ENCODE results near the gene SCN1A. TPM values are rescaled to one million over a fixed set of nuclear protein-coding genes. Genes with fewer than 3 reads are reported as not detected.
"Not testable (repeated sequence)": the region's sequence is repeated elsewhere in the genome, so short reads cannot be mapped to it uniquely, and the experiment has no call there.

Gene SCN1A
- total RNA-seq, 1 experiment from 2014 or later: 0.03 TPM

- in situ Hi-C loops (cut with HindIII; ENCODE audit: low pct_unique_long_range_greater_than_20kb, low sequenced_read_pairs): no loop called here
- no peak for DNase-seq (ENCODE audit: low read depth)
Measured at GRCh38 chr2:166041613-166042012, 86.2 kb downstream of the SCN1A start.

GRCh38 chr2:166032361-166032760 is 95.5 kb downstream of the SCN1A start:
- in situ Hi-C loops (cut with HindIII; ENCODE audit: low pct_unique_long_range_greater_than_20kb, low sequenced_read_pairs): no loop called here
- DNase-seq (ENCODE audit: low read depth): no peak

GRCh38 chr2:166031054-166031453 is 96.8 kb downstream of the SCN1A start:
- DNase-seq (ENCODE audit: low read depth): no peak
- in situ Hi-C loops (cut with HindIII; ENCODE audit: low pct_unique_long_range_greater_than_20kb, low sequenced_read_pairs): no loop called here

GRCh38 chr2:166025313-166025712 is 102.5 kb downstream of the SCN1A start:
- DNase-seq (ENCODE audit: low read depth): no peak
- in situ Hi-C loops (cut with HindIII; ENCODE audit: low pct_unique_long_range_greater_than_20kb, low sequenced_read_pairs): no loop called here

- in situ Hi-C loops (cut with HindIII; ENCODE audit: low pct_unique_long_range_greater_than_20kb, low sequenced_read_pairs): no loop called here
- no peak for DNase-seq (ENCODE audit: low read depth)
Measured at GRCh38 chr2:166017208-166017607, 110.6 kb downstream of the SCN1A start.

- no peak for DNase-seq (ENCODE audit: low read depth)
- in situ Hi-C loops (cut with HindIII; ENCODE audit: low pct_unique_long_range_greater_than_20kb, low sequenced_read_pairs): no loop called here
Measured at GRCh38 chr2:166013878-166014277, 113.9 kb downstream of the SCN1A start.

- in situ Hi-C loops (cut with HindIII; ENCODE audit: low pct_unique_long_range_greater_than_20kb, low sequenced_read_pairs): no loop called here
- DNase-seq (ENCODE audit: low read depth): no peak
Measured at GRCh38 chr2:166011660-166012059, 116.2 kb downstream of the SCN1A start.

GRCh38 chr2:166000401-166000800 is 127.4 kb downstream of the SCN1A start:
- in situ Hi-C loops (cut with HindIII; ENCODE audit: low pct_unique_long_range_greater_than_20kb, low sequenced_read_pairs): no loop called here
- no peak for DNase-seq (ENCODE audit: low read depth)

- in situ Hi-C loops (cut with HindIII; ENCODE audit: low pct_unique_long_range_greater_than_20kb, low sequenced_read_pairs): no loop called here
- DNase-seq (ENCODE audit: low read depth): no peak
Measured at GRCh38 chr2:165990846-165991245, 137.0 kb downstream of the SCN1A start.

- DNase-seq (ENCODE audit: low read depth): no peak
- in situ Hi-C loops (cut with HindIII; ENCODE audit: low pct_unique_long_range_greater_than_20kb, low sequenced_read_pairs): no loop called here
Measured at GRCh38 chr2:165989851-165990250, 138.0 kb downstream of the SCN1A start.

GRCh38 chr2:165985120-165985519 is 142.7 kb downstream of the SCN1A start:
- in situ Hi-C loops (cut with HindIII; ENCODE audit: low pct_unique_long_range_greater_than_20kb, low sequenced_read_pairs): no loop called here
- no peak for DNase-seq (ENCODE audit: low read depth)

- DNase-seq (ENCODE audit: low read depth); in situ Hi-C loops (cut with HindIII; ENCODE audit: low pct_unique_long_range_greater_than_20kb, low sequenced_read_pairs): not testable (repeated sequence)
Measured at GRCh38 chr2:165972161-165972560, 155.7 kb downstream of the SCN1A start.

GRCh38 chr2:165970663-165971062 is 157.2 kb downstream of the SCN1A start:
- in situ Hi-C loops (cut with HindIII; ENCODE audit: low pct_unique_long_range_greater_than_20kb, low sequenced_read_pairs): no loop called here
- no peak for DNase-seq (ENCODE audit: low read depth)

- in situ Hi-C loops (cut with HindIII; ENCODE audit: low pct_unique_long_range_greater_than_20kb, low sequenced_read_pairs): no loop called here
- no peak for DNase-seq (ENCODE audit: low read depth)
Measured at GRCh38 chr2:165969227-165969626, 158.6 kb downstream of the SCN1A start.

GRCh38 chr2:165967746-165968145 is 160.1 kb downstream of the SCN1A start:
- in situ Hi-C loops (cut with HindIII; ENCODE audit: low pct_unique_long_range_greater_than_20kb, low sequenced_read_pairs): no loop called here
- DNase-seq (ENCODE audit: low read depth): no peak

- in situ Hi-C loops (cut with HindIII; ENCODE audit: low pct_unique_long_range_greater_than_20kb, low sequenced_read_pairs): no loop called here
- no peak for DNase-seq (ENCODE audit: low read depth)
Measured at GRCh38 chr2:165961818-165962217, 166.0 kb downstream of the SCN1A start.

- in situ Hi-C loops (cut with HindIII; ENCODE audit: low pct_unique_long_range_greater_than_20kb, low sequenced_read_pairs): no loop called here
- DNase-seq (ENCODE audit: low read depth): no peak
Measured at GRCh38 chr2:165959371-165959770, 168.4 kb downstream of the SCN1A start.

GRCh38 chr2:165958313-165958960 is 169.4 kb downstream of the SCN1A start:
- peak; percentile 25 for DNase-seq (ENCODE audit: low read depth)
- in situ Hi-C loops (cut with HindIII; ENCODE audit: low pct_unique_long_range_greater_than_20kb, low sequenced_read_pairs): no loop called here

GRCh38 chr2:165957030-165957675 is 170.7 kb downstream of the SCN1A start:
- in situ Hi-C loops (cut with HindIII; ENCODE audit: low pct_unique_long_range_greater_than_20kb, low sequenced_read_pairs): no loop called here
- no peak for DNase-seq (ENCODE audit: low read depth)
